Measurements from ENCODE around the gene CLCNKB.

GRCh38 chr1:16006010-16006409 is 37.6 kb upstream of the CLCNKB start:
- TF ChIP-seq POLR2A (IDR thresholded peaks at IDR 0.05; ENCODE audit: low read depth, low read length) = no peak
- no peak for TF ChIP-seq POLR2AphosphoS5 (IDR thresholded peaks at IDR 0.05; ENCODE audit: low read depth, low read length)

All from GM12892 (cell line).